Fibroblast of pulmonary artery (primary cell): ENCODE results near the gene GGPS1.

Experiments used
- DNase-seq: peaks from one replicate; pipeline ENCODE4 v3.0.0-alpha.2; 2010; ENCODE audit warnings: low read depth
- H3K4me3 ChIP-seq: replicated peaks from 2 replicates; pipeline ENCODE4 v1.5.1; 2011; ENCODE audit warnings: low read depth, mild to moderate bottlenecking, control low read depth, low read length, moderate library complexity
- CTCF ChIP-seq: IDR thresholded peaks from 2 replicates; pipeline ENCODE4 v1.5.1; 2011; ENCODE audit warnings: mild to moderate bottlenecking, control low read depth, low read length, inconsistent platforms; ENCODE audit errors: missing control alignments

Gene GGPS1

GRCh38 chr1:235339746-235340145 lies 11.4 kb downstream of the GGPS1 start:
- no peak overlapping the region for H3K4me3 ChIP-seq
- no peak for DNase-seq
- no peak for TF ChIP-seq CTCF

GRCh38 chr1:235341334-235341733 lies 13.0 kb downstream of the GGPS1 start:
- no peak for DNase-seq
- no peak overlapping the region for H3K4me3 ChIP-seq
- TF ChIP-seq CTCF = no peak

GRCh38 chr1:235342039-235342438 lies 13.7 kb downstream of the GGPS1 start:
- no peak for TF ChIP-seq CTCF
- DNase-seq = no peak

GRCh38 chr1:235342471-235342870 lies 14.1 kb downstream of the GGPS1 start:
- TF ChIP-seq CTCF = no peak
- no peak for DNase-seq

More at GRCh38 chr1:235342039-235342438, 13.7 kb downstream of the GGPS1 start:
- H3K4me3 ChIP-seq = no peak overlapping the region

GRCh38 chr1:235343726-235344125 lies 15.4 kb downstream of the GGPS1 start:
- no peak for DNase-seq
- TF ChIP-seq CTCF = no peak

More at GRCh38 chr1:235342471-235342870, 14.1 kb downstream of the GGPS1 start:
- no peak overlapping the region for H3K4me3 ChIP-seq

GRCh38 chr1:235351441-235351840 lies 23.1 kb downstream of the GGPS1 start:
- no peak for TF ChIP-seq CTCF
- DNase-seq = no peak
- H3K4me3 ChIP-seq = no peak overlapping the region

More at GRCh38 chr1:235343726-235344125, 15.4 kb downstream of the GGPS1 start:
- no peak overlapping the region for H3K4me3 ChIP-seq

- DNase-seq = no peak
- TF ChIP-seq CTCF = no peak
- H3K4me3 ChIP-seq = no peak overlapping the region
Observed at GRCh38 chr1:235351898-235352297, 23.5 kb downstream of the GGPS1 start.
